ENCODE measurements around the gene KDM5B. TPM values are rescaled to one million over a fixed set of nuclear protein-coding genes. Genes with fewer than 3 reads are reported as not detected.

Gene KDM5B
- total RNA-seq, 4 donors from 2014 or later, result 50.5 to 104 (median 71.7) TPM

DNA sequence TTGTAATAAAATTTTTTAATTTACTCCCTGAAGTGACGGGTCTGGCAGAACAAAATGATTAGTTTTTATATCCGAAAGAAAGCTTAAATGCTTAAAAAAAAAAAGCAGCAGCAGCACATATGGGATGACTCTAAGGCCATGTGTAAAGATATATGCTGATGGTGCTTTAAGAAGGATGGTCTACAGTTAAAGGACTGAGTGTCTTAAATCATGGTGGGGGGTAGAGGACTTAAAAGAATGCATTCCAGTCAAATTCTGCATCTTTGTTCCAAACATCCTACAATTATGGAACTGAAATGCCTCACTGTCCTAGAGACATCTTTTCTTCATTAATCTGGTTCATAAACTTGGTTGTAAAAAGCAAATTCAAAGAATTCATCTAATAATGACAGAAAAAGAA, 7.0 kb downstream of the KDM5B start:
- no peak overlapping the region for H3K27ac ChIP-seq
- TF ChIP-seq, protein P1, sequence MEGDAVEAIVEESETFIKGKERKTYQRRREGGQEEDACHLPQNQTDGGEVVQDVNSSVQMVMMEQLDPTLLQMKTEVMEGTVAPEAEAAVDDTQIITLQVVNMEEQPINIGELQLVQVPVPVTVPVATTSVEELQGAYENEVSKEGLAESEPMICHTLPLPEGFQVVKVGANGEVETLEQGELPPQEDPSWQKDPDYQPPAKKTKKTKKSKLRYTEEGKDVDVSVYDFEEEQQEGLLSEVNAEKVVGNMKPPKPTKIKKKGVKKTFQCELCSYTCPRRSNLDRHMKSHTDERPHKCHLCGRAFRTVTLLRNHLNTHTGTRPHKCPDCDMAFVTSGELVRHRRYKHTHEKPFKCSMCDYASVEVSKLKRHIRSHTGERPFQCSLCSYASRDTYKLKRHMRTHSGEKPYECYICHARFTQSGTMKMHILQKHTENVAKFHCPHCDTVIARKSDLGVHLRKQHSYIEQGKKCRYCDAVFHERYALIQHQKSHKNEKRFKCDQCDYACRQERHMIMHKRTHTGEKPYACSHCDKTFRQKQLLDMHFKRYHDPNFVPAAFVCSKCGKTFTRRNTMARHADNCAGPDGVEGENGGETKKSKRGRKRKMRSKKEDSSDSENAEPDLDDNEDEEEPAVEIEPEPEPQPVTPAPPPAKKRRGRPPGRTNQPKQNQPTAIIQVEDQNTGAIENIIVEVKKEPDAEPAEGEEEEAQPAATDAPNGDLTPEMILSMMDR (IDR thresholded peaks at IDR 0.05), result no peak
- TF ChIP-seq POLR2AphosphoS5 (IDR thresholded peaks at IDR 0.05) (no peak), POLR2A (IDR thresholded peaks at IDR 0.05) (no peak), EP300 (IDR thresholded peaks at IDR 0.05; ENCODE audit: low read depth) (no peak)
- intact Hi-C loops (cut with DNase I; ENCODE audit: low total_unique reads), result no loop called here
- no peak overlapping the region for H3K4me3 ChIP-seq
- DNase-seq, result no peak
- no peaks in the 10 kb centered on the region for H3K36me3 ChIP-seq
- WGBS, 2 donors (ENCODE audit: low coverage in 1 of 2), result 86 to 94% methylated on average over 2 of the region's 2 CpGs
- H3K27me3 ChIP-seq, result no peaks in the 10 kb centered on the region
- H3K9me3 ChIP-seq, result no peaks in the 10 kb centered on the region
- in situ Hi-C loops (cut with MboI; ENCODE audit: low pct_ligation_motif_present in 1 of 4, low pct_unique_long_range_greater_than_20kb in 1 of 4, low sequenced_read_pairs in 3 of 4), result no loop called here
- H3K4me1 ChIP-seq, result peaks cover 2 to 32% (median 15%) of the 10 kb centered on the region in 4 donors

DNA sequence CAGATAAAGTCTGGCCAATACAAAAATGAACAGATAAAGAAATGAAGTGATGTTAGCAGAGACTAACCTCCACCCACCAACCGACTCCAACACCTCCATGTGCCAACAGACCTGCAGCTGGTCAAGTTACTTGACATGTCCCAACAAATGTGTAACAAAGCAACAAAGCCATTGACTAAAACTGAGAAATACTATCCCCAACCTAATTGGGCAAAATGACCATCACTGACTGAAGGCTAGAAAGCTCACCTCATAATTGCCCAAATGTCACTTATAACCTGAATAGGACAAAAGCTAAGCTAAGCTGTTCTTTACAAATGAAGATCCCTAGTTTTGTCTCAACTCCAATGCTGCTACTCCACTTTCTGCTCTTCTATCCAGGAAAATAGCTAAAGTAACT, 7.5 kb downstream of the KDM5B start:
- H3K4me1 ChIP-seq, result peaks cover 0 to 31% (median 11%) of the 10 kb centered on the region in 4 donors
- intact Hi-C loops (cut with DNase I; ENCODE audit: low total_unique reads), result no loop called here
- TF ChIP-seq, protein P1 (IDR thresholded peaks at IDR 0.05), result no peak
- no peak for TF ChIP-seq POLR2AphosphoS5 (IDR thresholded peaks at IDR 0.05)
- TF ChIP-seq POLR2A (IDR thresholded peaks at IDR 0.05), result no peak
- no peak for TF ChIP-seq EP300 (IDR thresholded peaks at IDR 0.05; ENCODE audit: low read depth)

DNA sequence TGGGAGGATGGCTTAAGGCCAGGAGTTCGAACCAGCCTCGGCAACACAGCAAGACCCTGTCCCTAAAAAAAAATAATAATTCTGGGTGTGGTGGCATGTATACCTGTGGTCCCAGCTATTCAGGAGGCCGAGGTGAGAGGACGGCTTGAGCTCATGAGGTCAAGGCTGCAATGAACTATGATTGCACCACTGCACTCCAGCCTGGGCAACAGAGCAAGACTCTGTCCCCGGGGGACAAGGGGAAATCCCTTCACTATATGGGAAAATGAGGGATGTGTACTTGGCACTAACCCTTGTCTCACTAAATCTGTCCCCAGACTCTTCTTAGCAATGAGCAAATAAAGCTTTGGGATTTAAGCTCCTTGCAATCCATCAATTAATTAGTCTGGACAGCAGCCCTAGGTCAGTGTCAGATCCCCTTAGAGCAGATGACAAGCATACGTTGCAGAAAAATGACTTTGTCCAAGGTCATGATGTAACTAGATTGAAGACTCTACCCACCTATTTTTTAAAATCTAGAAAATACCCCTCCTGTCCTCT, 9.4 kb downstream of the KDM5B start:
- Histone ChIP-seq H3K27me3 (no peaks in the 10 kb centered on the region), H3K36me3 (no peaks in the 10 kb centered on the region), H3K9me3 (no peaks in the 10 kb centered on the region), H3K4me3 (no peak overlapping the region), H3K4me1 (peaks cover 7 to 37% (median 19%) of the 10 kb centered on the region in 4 donors), H3K27ac (no peak overlapping the region)
- intact Hi-C loops (cut with DNase I; ENCODE audit: low total_unique reads) (loop anchor here (1.0 kb wide), 1 partner anchor 26 kb away; no protein-coding TSS in a partner anchor), in situ Hi-C loops (cut with MboI; ENCODE audit: low pct_ligation_motif_present in 1 of 4, low pct_unique_long_range_greater_than_20kb in 1 of 4, low sequenced_read_pairs in 3 of 4) (no loop called here)
- DNase-seq, result no peak
- no peak for TF ChIP-seq EP300 (IDR thresholded peaks at IDR 0.05; ENCODE audit: low read depth)
- TF ChIP-seq, protein P1 (IDR thresholded peaks at IDR 0.05), result no peak
- no peak for TF ChIP-seq POLR2AphosphoS5 (IDR thresholded peaks at IDR 0.05)
- TF ChIP-seq POLR2A (IDR thresholded peaks at IDR 0.05), result no peak
- 78 to 83% methylated on average over 5 to 6 of the region's 6 CpGs for WGBS, 2 donors (ENCODE audit: low coverage in 1 of 2)

More for the DNA sequence above, 7.5 kb downstream of the KDM5B start:
- WGBS, 2 donors (ENCODE audit: low coverage in 1 of 2), result 100% methylated on average over 1 of the region's 1 CpG; no CpG with 5 or more reads in 1 of the 2 donors
- no peak overlapping the region for H3K4me3 ChIP-seq
- no peaks in the 10 kb centered on the region for H3K36me3 ChIP-seq
- no peak for DNase-seq
- H3K9me3 ChIP-seq, result no peaks in the 10 kb centered on the region
- in situ Hi-C loops (cut with MboI; ENCODE audit: low pct_ligation_motif_present in 1 of 4, low pct_unique_long_range_greater_than_20kb in 1 of 4, low sequenced_read_pairs in 3 of 4), result no loop called here
- no peak overlapping the region for H3K27ac ChIP-seq
- H3K27me3 ChIP-seq, result no peaks in the 10 kb centered on the region

GRCh38 chr1:202798260-202798659, 10.0 kb downstream of the KDM5B start:
- in situ Hi-C loops (cut with MboI; ENCODE audit: low pct_ligation_motif_present in 1 of 4, low pct_unique_long_range_greater_than_20kb in 1 of 4, low sequenced_read_pairs in 3 of 4) (no loop called here), intact Hi-C loops (cut with DNase I; ENCODE audit: low total_unique reads) (no loop called here)
- no peak for DNase-seq
- TF ChIP-seq, protein P1 (IDR thresholded peaks at IDR 0.05), result no peak
- no peak for TF ChIP-seq EP300 (IDR thresholded peaks at IDR 0.05; ENCODE audit: low read depth)
- no peak for TF ChIP-seq POLR2A (IDR thresholded peaks at IDR 0.05)
- no peak for TF ChIP-seq POLR2AphosphoS5 (IDR thresholded peaks at IDR 0.05)
- Histone ChIP-seq H3K4me1 (peaks cover 7 to 40% (median 19%) of the 10 kb centered on the region in 4 donors), H3K27me3 (no peaks in the 10 kb centered on the region), H3K27ac (no peak overlapping the region), H3K36me3 (no peaks in the 10 kb centered on the region), H3K9me3 (no peaks in the 10 kb centered on the region), H3K4me3 (no peak overlapping the region)
- 73 to 90% methylated on average over 2 to 4 of the region's 4 CpGs for WGBS, 2 donors (ENCODE audit: low coverage in 1 of 2)

Measured in transverse colon (tissue), 4 donors.